Neutrophil (primary cell): ENCODE measurements around the gene ASB5.

Experiments used
- H3K27ac ChIP-seq: fragments of 200-600 bp; sonication (generic); 2 replicates; pipeline ENCODE4 v1.5.1; 2016; ENCODE audit warnings: mild to moderate bottlenecking, moderate library complexity
- H3K27me3 ChIP-seq: fragments of 200-600 bp; sonication (generic); 2 replicates; pipeline ENCODE4 v1.6.0; 2016; ENCODE audit warnings: mild to moderate bottlenecking
- H3K36me3 ChIP-seq: fragments of 200-600 bp; sonication (generic); 2 replicates; pipeline ENCODE4 v1.5.1; 2017
- H3K4me1 ChIP-seq, 2 experiments: fragments of 200-600 bp in 1 of 2; sonication (generic) in 1 of 2; 1 replicate in 1 of 2; 2 replicates in 1 of 2; pipeline versions ENCODE4 v1.5.1 to v1.6.1; 2013 to 2016; ENCODE audit warnings: low read depth in 1 of 2, low read length in 1 of 2, mild to moderate bottlenecking in 1 of 2, moderate library complexity in 1 of 2; ENCODE audit not compliant: control insufficient read depth in 1 of 2, insufficient read depth in 1 of 2
- H3K4me3 ChIP-seq, 2 experiments: fragments of 200-600 bp in 1 of 2; sonication (generic) in 1 of 2; 1 replicate in 1 of 2; 2 replicates in 1 of 2; pipeline ENCODE4 v1.5.1; 2013 to 2016; ENCODE audit warnings: low read depth in 1 of 2, low read length in 1 of 2, mild to moderate bottlenecking in 1 of 2, moderate library complexity in 1 of 2
- H3K9me3 ChIP-seq: fragments of 200-600 bp; sonication (generic); 2 replicates; pipeline ENCODE4 v1.5.1; 2016
- CTCF ChIP-seq: fragments of 200-600 bp; sonication (generic); IDR thresholded peaks from 2 replicates; pipeline ENCODE4 v1.5.1; 2016; ENCODE audit warnings: antibody characterized with exemption

ASB5 gene

GRCh38 chr4:176193938-176194337 lies 75.1 kb downstream of the ASB5 start:
- TF ChIP-seq CTCF = no peak
- Histone ChIP-seq H3K4me1 (peaks cover 8 to 9% of the 10 kb centered on the region in 2 experiments), H3K27ac (no peak overlapping the region), H3K36me3 (no peaks in the 10 kb centered on the region), H3K9me3 (no peaks in the 10 kb centered on the region), H3K27me3 (peaks cover 43% of the 10 kb centered on the region), H3K4me3 (no peak overlapping the region)

- Histone ChIP-seq H3K27ac (no peak overlapping the region), H3K4me1 (peaks cover 13 to 15% of the 10 kb centered on the region in 2 experiments), H3K9me3 (no peaks in the 10 kb centered on the region), H3K36me3 (no peaks in the 10 kb centered on the region), H3K4me3 (no peak overlapping the region), H3K27me3 (peaks cover 35% of the 10 kb centered on the region)
- TF ChIP-seq CTCF = no peak
Measured at GRCh38 chr4:176193126-176193525, 75.9 kb downstream of the ASB5 start.

GRCh38 chr4:176191974-176192373 lies 77.0 kb downstream of the ASB5 start:
- Histone ChIP-seq H3K9me3 (no peaks in the 10 kb centered on the region), H3K4me1 (peaks cover 13 to 15% of the 10 kb centered on the region in 2 experiments), H3K27me3 (peaks cover 31% of the 10 kb centered on the region), H3K4me3 (no peak overlapping the region), H3K27ac (no peak overlapping the region), H3K36me3 (no peaks in the 10 kb centered on the region)
- TF ChIP-seq CTCF = no peak

GRCh38 chr4:176189891-176190795 lies 78.9 kb downstream of the ASB5 start:
- Histone ChIP-seq H3K4me1 (peaks cover 8 to 13% of the 10 kb centered on the region in 2 experiments), H3K9me3 (no peaks in the 10 kb centered on the region), H3K36me3 (no peaks in the 10 kb centered on the region), H3K27me3 (peaks cover 31% of the 10 kb centered on the region), H3K27ac (no peak overlapping the region), H3K4me3 (no peak overlapping the region)
- TF ChIP-seq CTCF = no peak

- Histone ChIP-seq H3K27me3 (peaks cover 19% of the 10 kb centered on the region), H3K36me3 (no peaks in the 10 kb centered on the region), H3K27ac (no peak overlapping the region), H3K4me1 (peaks cover 5 to 9% of the 10 kb centered on the region in 2 experiments), H3K9me3 (no peaks in the 10 kb centered on the region), H3K4me3 (no peak overlapping the region)
- TF ChIP-seq CTCF = no peak
Measured at GRCh38 chr4:176188654-176189053, 80.4 kb downstream of the ASB5 start.
